HG02759 (cell line): ENCODE data around the gene NR3C1.

Experiments
- ATAC-seq: cut with Tn5 transposase; IDR thresholded peaks from one replicate; pipeline ENCODE4 v1.9.1; 2021; ENCODE audit warnings: mild to moderate bottlenecking, moderate library complexity; ENCODE audit not compliant: unreplicated experiment

The NR3C1 gene

GRCh38 chr5:143315214-143315613 lies 88.3 kb downstream of the NR3C1 start:
- ATAC-seq, result no peak

- no peak for ATAC-seq
Observed at GRCh38 chr5:143314659-143315058, 88.8 kb downstream of the NR3C1 start.

- no peak for ATAC-seq
Observed at GRCh38 chr5:143314099-143314498, 89.4 kb downstream of the NR3C1 start.

- ATAC-seq, result no peak
Observed at GRCh38 chr5:143313298-143313852, 90.1 kb downstream of the NR3C1 start.

GRCh38 chr5:143312822-143313221 lies 90.7 kb downstream of the NR3C1 start:
- no peak for ATAC-seq

GRCh38 chr5:143311955-143312354 lies 91.5 kb downstream of the NR3C1 start:
- ATAC-seq, result no peak

- ATAC-seq, result no peak
Observed at GRCh38 chr5:143311428-143311827, 92.1 kb downstream of the NR3C1 start.

- no peak for ATAC-seq
Observed at GRCh38 chr5:143309661-143310431, 93.6 kb downstream of the NR3C1 start.

GRCh38 chr5:143308731-143309130 lies 94.8 kb downstream of the NR3C1 start:
- ATAC-seq, result no peak

- no peak for ATAC-seq
Observed at GRCh38 chr5:143306040-143306439, 97.4 kb downstream of the NR3C1 start.

GRCh38 chr5:143304836-143305475 lies 98.5 kb downstream of the NR3C1 start:
- no peak for ATAC-seq

- ATAC-seq, result no peak
Observed at GRCh38 chr5:143302341-143303045, 101.0 kb downstream of the NR3C1 start.

GRCh38 chr5:143297756-143298155 lies 105.7 kb downstream of the NR3C1 start:
- no peak for ATAC-seq

- ATAC-seq, result no peak
Observed at GRCh38 chr5:143290125-143290524, 113.4 kb downstream of the NR3C1 start.

GRCh38 chr5:143284521-143284920 lies 119.0 kb downstream of the NR3C1 start:
- no peak for ATAC-seq

GRCh38 chr5:143284002-143284401 lies 119.5 kb downstream of the NR3C1 start:
- no peak for ATAC-seq

- no peak for ATAC-seq
Observed at GRCh38 chr5:143281226-143281625, 122.3 kb downstream of the NR3C1 start.

GRCh38 chr5:143279698-143280097 lies 123.8 kb downstream of the NR3C1 start:
- no peak for ATAC-seq

- ATAC-seq, result no peak
Observed at GRCh38 chr5:143277536-143277935, 126.0 kb downstream of the NR3C1 start.

- no peak for ATAC-seq
Observed at GRCh38 chr5:143275512-143276363, 127.7 kb downstream of the NR3C1 start.

GRCh38 chr5:143274952-143275351 lies 128.5 kb downstream of the NR3C1 start:
- no peak for ATAC-seq
